Endodermal cell (in vitro differentiated cells): ENCODE measurements around the gene SCART1. TPM values are rescaled to one million over a fixed set of nuclear protein-coding genes. Genes with fewer than 3 reads are reported as not detected.

Experiments used
- DNase-seq: peaks from one replicate; pipeline ENCODE4 v3.0.0-alpha.2; 2017
- H3K27ac ChIP-seq: 2 replicates; pipeline ENCODE4 v1.5.1; 2013; ENCODE audit warnings: mild to moderate bottlenecking, low read depth, low read length, moderate library complexity
- H3K27me3 ChIP-seq: 2 replicates; pipeline ENCODE4 v1.6.1; 2013; ENCODE audit warnings: mild to moderate bottlenecking, low read length, moderate library complexity; ENCODE audit not compliant: insufficient read depth, control insufficient read depth, poor library complexity, severe bottlenecking
- H3K36me3 ChIP-seq: 2 replicates; pipeline ENCODE4 v1.7.0; 2013; ENCODE audit warnings: mild to moderate bottlenecking, low read length, moderate library complexity; ENCODE audit not compliant: control insufficient read depth, insufficient read depth
- H3K4me1 ChIP-seq: one replicate; pipeline ENCODE4 v1.7.0; 2013; ENCODE audit warnings: low read length; ENCODE audit not compliant: control insufficient read depth, insufficient read depth
- H3K4me3 ChIP-seq: 2 replicates; pipeline ENCODE4 v1.5.1; 2013; ENCODE audit warnings: mild to moderate bottlenecking, low read length, moderate library complexity
- H3K9ac ChIP-seq: 2 replicates; pipeline ENCODE4 v1.6.1; 2013; ENCODE audit warnings: mild to moderate bottlenecking, low read length, moderate library complexity; ENCODE audit not compliant: poor library complexity, severe bottlenecking; ENCODE audit errors: extremely low read depth
- H3K9me3 ChIP-seq: 2 replicates; pipeline ENCODE4 v1.6.1; 2013; ENCODE audit warnings: mild to moderate bottlenecking, low read length, moderate library complexity; ENCODE audit not compliant: control insufficient read depth
- H3K27ac Mint-ChIP-seq: 2 replicates; pipeline ENCODE4 v1.8.0; 2020; ENCODE audit warnings: mixed read lengths
- H3K27me3 Mint-ChIP-seq: 2 replicates; pipeline ENCODE4 v1.8.0; 2021; ENCODE audit warnings: mild to moderate bottlenecking, mixed read lengths; ENCODE audit not compliant: insufficient read depth
- H3K36me3 Mint-ChIP-seq: 2 replicates; pipeline ENCODE4 v1.8.0; 2020; ENCODE audit warnings: low read depth, mixed read lengths
- H3K4me1 Mint-ChIP-seq: 2 replicates; pipeline ENCODE4 v1.8.0; 2020; ENCODE audit warnings: mixed read lengths
- H3K4me3 Mint-ChIP-seq: 2 replicates; pipeline ENCODE4 v1.8.0; 2020; ENCODE audit warnings: mild to moderate bottlenecking, moderate library complexity, mixed read lengths
- H3K9me3 Mint-ChIP-seq: 2 replicates; pipeline ENCODE4 v1.8.0; 2020; ENCODE audit warnings: mild to moderate bottlenecking, mixed read lengths
- CTCF ChIP-seq: fragments of 200-600 bp; sonication (generic); conservative IDR thresholded peaks from 2 replicates; pipeline ENCODE4 v1.5.0; 2021; ENCODE audit warnings: antibody characterized with exemption, mild to moderate bottlenecking
- WGBS, 2 experiments: methylation state at CpG; one replicate each; pipeline versions ENCODE4 v1.1.5 to v1.1.7; 2013; ENCODE audit warnings: missing lambda C conversion rate in 2 of 2, mixed read lengths in 1 of 2; ENCODE audit not compliant: insufficient coverage in 1 of 2, insufficient read length in 1 of 2; 5-methylcytosine and 5-hydroxymethylcytosine counted together
- total RNA-seq, 2 donors: library from RNA; stranded (reverse); fragmentation: NEBNext Ultra II Directional in 1 of 2; extraction: Animal tissue kit (Norgen Biotek cat#: 25700) in 1 of 2; gene quantifications; 2 replicates in 1 of 2; 3 replicates in 1 of 2; pipeline ENCODE4 v1.2.1, GENCODE V29; 2021

The SCART1 gene
- total RNA-seq, 2 donors from 2014 or later = 0.37 to 0.80 TPM

GRCh38 chr10:133462512-133463305 is 9.0 kb downstream of the SCART1 start:
- Histone ChIP-seq H3K27ac (no peak overlapping the region), H3K36me3 (no peaks in the 10 kb centered on the region), H3K4me3 (no peak overlapping the region), H3K4me1 (no peaks in the 10 kb centered on the region), H3K9me3 (peaks cover 15% of the 10 kb centered on the region), H3K27me3 (no peaks in the 10 kb centered on the region), H3K9ac (no peak overlapping the region)
- Mint-ChIP-seq H3K9me3 (peaks cover 80% of the 10 kb centered on the region), H3K4me3 (no peak overlapping the region), H3K36me3 (peaks cover 3% of the 10 kb centered on the region), H3K27ac (no peak overlapping the region), H3K27me3 (no peaks in the 10 kb centered on the region), H3K4me1 (no peaks in the 10 kb centered on the region)
- no peak for DNase-seq
- 80 to 85% methylated on average over 8 to 10 of the region's 10 CpGs for WGBS, 2 experiments
- no peak for TF ChIP-seq CTCF

GRCh38 chr10:133464582-133465031 is 10.9 kb downstream of the SCART1 start:
- Mint-ChIP-seq H3K4me3 (no peak overlapping the region), H3K27ac (no peak overlapping the region), H3K4me1 (no peaks in the 10 kb centered on the region), H3K27me3 (no peaks in the 10 kb centered on the region), H3K9me3 (peaks cover 80% of the 10 kb centered on the region), H3K36me3 (peaks cover 4% of the 10 kb centered on the region)
- H3K9me3 ChIP-seq = peaks cover 15% of the 10 kb centered on the region
- no peak overlapping the region for H3K4me3 ChIP-seq
- no peaks in the 10 kb centered on the region for H3K27me3 ChIP-seq
- H3K27ac ChIP-seq = no peak overlapping the region
- no peaks in the 10 kb centered on the region for H3K4me1 ChIP-seq
- no peak overlapping the region for H3K9ac ChIP-seq
- 80 to 89% methylated on average over 4 to 12 of the region's 12 CpGs for WGBS, 2 experiments
- no peak for TF ChIP-seq CTCF
- no peak for DNase-seq
- no peaks in the 10 kb centered on the region for H3K36me3 ChIP-seq

- Histone ChIP-seq H3K27me3 (no peaks in the 10 kb centered on the region), H3K9ac (no peak overlapping the region), H3K4me1 (no peaks in the 10 kb centered on the region), H3K27ac (no peak overlapping the region), H3K36me3 (no peaks in the 10 kb centered on the region), H3K9me3 (peaks cover 15% of the 10 kb centered on the region), H3K4me3 (no peak overlapping the region)
- no peak for TF ChIP-seq CTCF
- peaks cover 83% of the 10 kb centered on the region for H3K9me3 Mint-ChIP-seq
- no peak overlapping the region for H3K27ac Mint-ChIP-seq
- no peak for DNase-seq
- H3K4me3 Mint-ChIP-seq = no peak overlapping the region
- no peaks in the 10 kb centered on the region for H3K4me1 Mint-ChIP-seq
- H3K27me3 Mint-ChIP-seq = no peaks in the 10 kb centered on the region
- WGBS, 2 experiments = 87 to 89% methylated on average over 36 to 55 of the region's 55 CpGs
- H3K36me3 Mint-ChIP-seq = peaks cover 4% of the 10 kb centered on the region
These were observed 11.6 kb downstream of the SCART1 start for GRCh38 chr10:133465191-133465949.
